Measurements from ENCODE around the gene MYOZ2.

MYOZ2 gene

GRCh38 chr4:119099227-119099810 lies 36.3 kb upstream of the MYOZ2 start:
- CTCF ChIA-PET = no interaction called here
- no peak overlapping the region for H3K27ac ChIP-seq (ENCODE audit: extremely low read depth, low read depth, low read length)
- TF ChIP-seq ZSCAN18 (tag by site-specific recombination; IDR thresholded peaks at IDR 0.05) = no peak
- no peak for TF ChIP-seq RBAK (tag by site-specific recombination; IDR thresholded peaks at IDR 0.05)
- TF ChIP-seq ZFP3 (tag by site-specific recombination; IDR thresholded peaks at IDR 0.05; ENCODE audit: low read depth) = no peak
- TF ChIP-seq ZNF571 (tag by site-specific recombination; IDR thresholded peaks at IDR 0.05) = no peak
- TF ChIP-seq KLF9 (tag by site-specific recombination; IDR thresholded peaks at IDR 0.05; ENCODE audit: low read depth) = no peak
- no peak for TF ChIP-seq ZNF561 (tag by site-specific recombination; IDR thresholded peaks at IDR 0.05; ENCODE audit: borderline replicate concordance)
- TF ChIP-seq ZBTB10 (tag by site-specific recombination; IDR thresholded peaks at IDR 0.05) = no peak
- no peak for TF ChIP-seq ZNF133 (tag by site-specific recombination; IDR thresholded peaks at IDR 0.05)
- TF ChIP-seq ZNF792 (tag by site-specific recombination; IDR thresholded peaks at IDR 0.05) = no peak
- TF ChIP-seq GLI4 (tag by site-specific recombination; IDR thresholded peaks at IDR 0.05) = no peak
- no peak for TF ChIP-seq BCL11B (tag by site-specific recombination; IDR thresholded peaks at IDR 0.05; ENCODE audit: low read depth)
- TF ChIP-seq ZNF623 (tag by site-specific recombination; IDR thresholded peaks at IDR 0.05) = no peak
- no peak for TF ChIP-seq ZNF529 (tag by site-specific recombination; IDR thresholded peaks at IDR 0.05; ENCODE audit: insufficient replicate concordance)
- TF ChIP-seq ELK4 (IDR thresholded peaks at IDR 0.05; ENCODE audit: borderline replicate concordance, low read depth, low read length) = no peak
- no peak for TF ChIP-seq ZNF292 (tag by site-specific recombination; IDR thresholded peaks at IDR 0.05; ENCODE audit: borderline replicate concordance, low read depth)
- no peak for TF ChIP-seq GLIS1 (tag by site-specific recombination; IDR thresholded peaks at IDR 0.05)
- no peak for TF ChIP-seq ZNF138 (tag by site-specific recombination; IDR thresholded peaks at IDR 0.05; ENCODE audit: borderline replicate concordance)
- TF ChIP-seq ZNF184 (tag by site-specific recombination; IDR thresholded peaks at IDR 0.05) = no peak
- TF ChIP-seq ZEB2 (tag by site-specific recombination; IDR thresholded peaks at IDR 0.05) = no peak
- TF ChIP-seq ZBTB44 (tag by site-specific recombination; IDR thresholded peaks at IDR 0.05) = no peak
- H3K36me3 ChIP-seq (ENCODE audit: control insufficient read depth in 2 of 2, insufficient read depth in 1 of 2, low read length in 2 of 2) = no peaks in the 10 kb centered on the region
- POLR2A ChIA-PET = no interaction called here
- no peak overlapping the region for H3K4me3 ChIP-seq (ENCODE audit: low read depth, low read length)
- H3K9me3 ChIP-seq (ENCODE audit: control insufficient read depth, insufficient read depth, low read depth, low read length) = no peaks in the 10 kb centered on the region
- H3K4me1 ChIP-seq (ENCODE audit: control insufficient read depth, insufficient read depth, low read length) = no peaks in the 10 kb centered on the region
